Stimulated activated CD4-positive, alpha-beta T cell treated with anti-CD3 and anti-CD28 coated beads, TNF-alpha, amount 100 ng/mL, for 48 hours (primary cell): ENCODE data around the gene ROCK2.

Experiments used
- DNase-seq, 3 donors: peaks; one replicate each; pipeline ENCODE4 v3.0.0-alpha.2; 2020; ENCODE audit warnings: low read depth in 3 of 3

Gene ROCK2

GRCh38 chr2:11310212-11310611 lies 34.2 kb downstream of the ROCK2 start:
- no peak for DNase-seq

GRCh38 chr2:11309706-11310105 lies 34.7 kb downstream of the ROCK2 start:
- DNase-seq: no peak

GRCh38 chr2:11307764-11308415 lies 36.5 kb downstream of the ROCK2 start:
- DNase-seq: no peak

GRCh38 chr2:11305958-11306357 lies 38.5 kb downstream of the ROCK2 start:
- no peak for DNase-seq

- no peak for DNase-seq
These were observed 39.1 kb downstream of the ROCK2 start for GRCh38 chr2:11305338-11305737.

- DNase-seq: no peak
These were observed 40.0 kb downstream of the ROCK2 start for GRCh38 chr2:11304476-11304875.

- no peak for DNase-seq
These were observed 41.0 kb downstream of the ROCK2 start for GRCh38 chr2:11303290-11304013.

- DNase-seq: no peak
These were observed 45.0 kb downstream of the ROCK2 start for GRCh38 chr2:11299439-11299838.

- no peak for DNase-seq
These were observed 45.8 kb downstream of the ROCK2 start for GRCh38 chr2:11298592-11298991.

GRCh38 chr2:11296401-11296800 lies 48.0 kb downstream of the ROCK2 start:
- no peak for DNase-seq

- DNase-seq: no peak
These were observed 51.8 kb downstream of the ROCK2 start for GRCh38 chr2:11292464-11293255.

GRCh38 chr2:11290713-11291112 lies 53.7 kb downstream of the ROCK2 start:
- DNase-seq: no peak

- no peak for DNase-seq
These were observed 54.2 kb downstream of the ROCK2 start for GRCh38 chr2:11290211-11290610.

- DNase-seq: no peak
These were observed 56.0 kb downstream of the ROCK2 start for GRCh38 chr2:11288431-11288830.

- no peak for DNase-seq
These were observed 57.7 kb downstream of the ROCK2 start for GRCh38 chr2:11286749-11287148.

- DNase-seq: no peak
These were observed 58.1 kb downstream of the ROCK2 start for GRCh38 chr2:11286323-11286722.

GRCh38 chr2:11285499-11285898 lies 58.9 kb downstream of the ROCK2 start:
- DNase-seq: no peak

GRCh38 chr2:11281186-11281585 lies 63.2 kb downstream of the ROCK2 start:
- no peak for DNase-seq

- no peak for DNase-seq
These were observed 63.7 kb downstream of the ROCK2 start for GRCh38 chr2:11280713-11281112.

- DNase-seq: no peak
These were observed 65.0 kb downstream of the ROCK2 start for GRCh38 chr2:11279398-11279797.

- DNase-seq: no peak
These were observed 66.2 kb downstream of the ROCK2 start for GRCh38 chr2:11278219-11278618.

GRCh38 chr2:11275910-11276309 lies 68.5 kb downstream of the ROCK2 start:
- no peak for DNase-seq

- no peak for DNase-seq
These were observed 73.5 kb downstream of the ROCK2 start for GRCh38 chr2:11270891-11271290.
